Stimulated activated CD4-positive, alpha-beta T cell treated with anti-CD3 and anti-CD28 coated beads, Interleukin-4, amount 100 ng/mL, for 1 hour (primary cell): Measurements from ENCODE around the gene NCK1.
"Not testable (repeated sequence)": the region's sequence is repeated elsewhere in the genome, so short reads cannot be mapped to it uniquely, and the experiment has no call there.

Experiments used
- DNase-seq: peaks from one replicate; pipeline ENCODE4 v3.0.0-alpha.2; 2020

The NCK1 gene

GRCh38 chr3:136952292-136952691 lies 90.3 kb downstream of the NCK1 start:
- DNase-seq, result no peak

- DNase-seq, result no peak
Measured at GRCh38 chr3:136954251-136954650, 92.2 kb downstream of the NCK1 start.

GRCh38 chr3:136954980-136955780 lies 93.2 kb downstream of the NCK1 start:
- DNase-seq, result no peak

GRCh38 chr3:136955813-136956212 lies 93.8 kb downstream of the NCK1 start:
- DNase-seq, result no peak

GRCh38 chr3:136956971-136957370 lies 95.0 kb downstream of the NCK1 start:
- DNase-seq, result no peak

- no peak for DNase-seq
Measured at GRCh38 chr3:136957751-136958288, 95.8 kb downstream of the NCK1 start, which contains the start of gene IL20RB. Gene IL20RB, plus strand, starts transcription at chr3:136957983. Its CDS starts 131 bp downstream, at chr3:136958114.

- DNase-seq, result no peak
Measured at GRCh38 chr3:136958939-136959338, 96.9 kb downstream of the NCK1 start.

GRCh38 chr3:136959599-136959998 lies 97.6 kb downstream of the NCK1 start:
- DNase-seq, result no peak

- DNase-seq, result no peak
Measured at GRCh38 chr3:136960838-136961836, 99.1 kb downstream of the NCK1 start.

GRCh38 chr3:136962927-136963326 lies 100.9 kb downstream of the NCK1 start:
- no peak for DNase-seq

GRCh38 chr3:136969539-136969938 lies 107.5 kb downstream of the NCK1 start:
- DNase-seq, result not testable (repeated sequence)

GRCh38 chr3:136973352-136973751 lies 111.3 kb downstream of the NCK1 start:
- DNase-seq, result no peak

GRCh38 chr3:136974670-136975069 lies 112.7 kb downstream of the NCK1 start:
- no peak for DNase-seq

GRCh38 chr3:136979204-136979603 lies 117.2 kb downstream of the NCK1 start:
- no peak for DNase-seq

GRCh38 chr3:136979684-136980083 lies 117.7 kb downstream of the NCK1 start:
- DNase-seq, result no peak

- DNase-seq, result no peak
Measured at GRCh38 chr3:136982033-136982432, 120.0 kb downstream of the NCK1 start.

GRCh38 chr3:136982520-136983138 lies 120.6 kb downstream of the NCK1 start:
- no peak for DNase-seq

- DNase-seq, result no peak
Measured at GRCh38 chr3:136984837-136985236, 122.8 kb downstream of the NCK1 start.

- DNase-seq, result not testable (repeated sequence)
Measured at GRCh38 chr3:136987398-136987980, 125.5 kb downstream of the NCK1 start.

- no peak for DNase-seq
Measured at GRCh38 chr3:136988651-136989050, 126.6 kb downstream of the NCK1 start.

- DNase-seq, result no peak
Measured at GRCh38 chr3:136989781-136990524, 127.9 kb downstream of the NCK1 start.

- DNase-seq, result no peak
Measured at GRCh38 chr3:136990826-136991225, 128.8 kb downstream of the NCK1 start.
